Hepatocyte (in vitro differentiated cells): Measurements from ENCODE around the gene RPAIN. TPM values are rescaled to one million over a fixed set of nuclear protein-coding genes. Genes with fewer than 3 reads are reported as not detected.

ENCODE experiments used
- DNase-seq: peaks from one replicate; pipeline ENCODE4 v3.0.0-alpha.2; 2016; ENCODE audit warnings: low spot score
- H2AFZ ChIP-seq: fragments of 200-600 bp; sonication (generic); 2 replicates; pipeline ENCODE4 v1.6.0; 2016; ENCODE audit warnings: antibody characterized with exemption, mild to moderate bottlenecking
- H3K27ac ChIP-seq: fragments of 200-600 bp; sonication (generic); 2 replicates; pipeline ENCODE4 v1.5.1; 2016; ENCODE audit warnings: mild to moderate bottlenecking
- H3K27me3 ChIP-seq: fragments of 200-600 bp; sonication (generic); 2 replicates; pipeline ENCODE4 v1.6.1; 2016
- H3K36me3 ChIP-seq: fragments of 200-600 bp; sonication (generic); replicated peaks from 2 replicates; pipeline ENCODE4 v1.5.1; 2016; ENCODE audit warnings: low read depth; ENCODE audit not compliant: insufficient read depth
- H3K4me1 ChIP-seq: fragments of 200-600 bp; sonication (generic); 2 replicates; pipeline ENCODE4 v1.5.1; 2016; ENCODE audit warnings: mild to moderate bottlenecking, moderate library complexity; ENCODE audit not compliant: insufficient read depth
- H3K4me2 ChIP-seq: fragments of 200-600 bp; sonication (generic); 2 replicates; pipeline ENCODE4 v1.6.0; 2016
- H3K4me3 ChIP-seq: fragments of 200-600 bp; sonication (generic); 2 replicates; pipeline ENCODE4 v1.5.1; 2016; ENCODE audit warnings: mild to moderate bottlenecking
- H3K79me2 ChIP-seq: fragments of 200-600 bp; sonication (generic); 2 replicates; pipeline ENCODE4 v1.6.0; 2017; ENCODE audit warnings: mild to moderate bottlenecking
- H3K9me2 ChIP-seq: fragments of 200-600 bp; sonication (generic); replicated peaks from 2 replicates; pipeline ENCODE4 v1.6.0; 2017; ENCODE audit warnings: mild to moderate bottlenecking; ENCODE audit not compliant: insufficient read depth
- H3K9me3 ChIP-seq: fragments of 200-600 bp; sonication (generic); 2 replicates; pipeline ENCODE4 v1.5.1; 2016; ENCODE audit warnings: low read depth, mild to moderate bottlenecking
- H4K20me1 ChIP-seq: fragments of 200-600 bp; sonication (generic); 2 replicates; pipeline ENCODE4 v1.6.0; 2016; ENCODE audit warnings: mild to moderate bottlenecking; ENCODE audit not compliant: insufficient read depth, poor library complexity, severe bottlenecking
- EZH2 ChIP-seq: fragments of 200-600 bp; sonication (generic); IDR thresholded peaks from 2 replicates; pipeline ENCODE4 v1.6.1; 2016; ENCODE audit warnings: antibody characterized with exemption, mild to moderate bottlenecking, borderline replicate concordance
- EZH2phosphoT487 ChIP-seq: fragments of 200-600 bp; sonication (generic); IDR thresholded peaks from one replicate; pipeline ENCODE4 v1.6.1; 2018; ENCODE audit warnings: antibody characterized with exemption, mild to moderate bottlenecking, low read depth, moderate library complexity; ENCODE audit not compliant: unreplicated experiment, severe bottlenecking
- WGBS: methylation state at CpG from one replicate; pipeline ENCODE4 v1.1.6; 2016; ENCODE audit warnings: low lambda C conversion rate; ENCODE audit errors: missing lambda C conversion rate; 5-methylcytosine and 5-hydroxymethylcytosine counted together
- polyA plus RNA-seq: library from polyadenylated mRNA; unstranded; fragments of >200 nt; fragmentation: Nextera tagmentation; extraction: Ambion mirVana; gene quantifications from 2 replicates; pipeline ENCODE4 v1.2.1, GENCODE V29; 2016
- total RNA-seq: library from RNA; depleted of rRNA; stranded (reverse); fragments of >200 nt; gene quantifications from 2 replicates; pipeline ENCODE4 v1.2.3, GENCODE V29; 2014
- TF ChIP-seq, protein P1 (sequence below): fragments of 200-600 bp; sonication (generic); IDR thresholded peaks from 2 replicates; pipeline ENCODE4 v1.5.1; 2016; ENCODE audit warnings: antibody characterized with exemption, mild to moderate bottlenecking; ENCODE audit not compliant: poor library complexity

The RPAIN gene
- total and polyA plus RNA-seq, 2 experiments from 2014 or later: 51.6 to 57.6 TPM

DNA sequence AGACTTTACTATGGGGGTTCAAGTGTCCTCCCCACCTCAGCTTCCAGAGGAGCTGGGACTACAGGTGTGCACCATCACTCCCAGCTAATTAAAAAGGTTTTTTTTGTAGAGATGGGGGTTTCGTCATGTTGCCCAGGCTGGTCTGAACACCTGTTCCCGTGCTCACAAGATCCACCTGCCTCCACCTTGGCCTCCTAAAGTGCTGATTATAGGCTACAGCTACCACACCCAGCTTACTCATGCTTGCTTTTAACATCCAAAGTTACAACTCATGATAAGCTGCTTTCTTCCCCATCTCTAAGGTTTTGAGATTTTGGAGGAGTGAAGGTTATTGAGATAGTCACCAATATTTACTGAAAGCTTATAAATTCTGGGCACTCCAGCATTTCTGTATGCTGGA is 3.1 kb upstream of the RPAIN start:
- H3K36me3 ChIP-seq: peaks cover 3% of the 10 kb centered on the region
- H3K27ac ChIP-seq: peak overlapping the region; percentile 97
- no peak overlapping the region for H2AFZ ChIP-seq
- 78% methylated on average over 2 of the region's 2 CpGs for WGBS
- no peaks in the 10 kb centered on the region for H4K20me1 ChIP-seq
- peaks cover 73% of the 10 kb centered on the region for H3K79me2 ChIP-seq
- H3K4me3 ChIP-seq: no peak overlapping the region
- no peaks in the 10 kb centered on the region for H3K9me3 ChIP-seq
- H3K4me2 ChIP-seq: peak overlapping the region; percentile 74
- H3K4me1 ChIP-seq: peaks cover 28% of the 10 kb centered on the region
- no peak for TF ChIP-seq EZH2
- TF ChIP-seq, protein P1, sequence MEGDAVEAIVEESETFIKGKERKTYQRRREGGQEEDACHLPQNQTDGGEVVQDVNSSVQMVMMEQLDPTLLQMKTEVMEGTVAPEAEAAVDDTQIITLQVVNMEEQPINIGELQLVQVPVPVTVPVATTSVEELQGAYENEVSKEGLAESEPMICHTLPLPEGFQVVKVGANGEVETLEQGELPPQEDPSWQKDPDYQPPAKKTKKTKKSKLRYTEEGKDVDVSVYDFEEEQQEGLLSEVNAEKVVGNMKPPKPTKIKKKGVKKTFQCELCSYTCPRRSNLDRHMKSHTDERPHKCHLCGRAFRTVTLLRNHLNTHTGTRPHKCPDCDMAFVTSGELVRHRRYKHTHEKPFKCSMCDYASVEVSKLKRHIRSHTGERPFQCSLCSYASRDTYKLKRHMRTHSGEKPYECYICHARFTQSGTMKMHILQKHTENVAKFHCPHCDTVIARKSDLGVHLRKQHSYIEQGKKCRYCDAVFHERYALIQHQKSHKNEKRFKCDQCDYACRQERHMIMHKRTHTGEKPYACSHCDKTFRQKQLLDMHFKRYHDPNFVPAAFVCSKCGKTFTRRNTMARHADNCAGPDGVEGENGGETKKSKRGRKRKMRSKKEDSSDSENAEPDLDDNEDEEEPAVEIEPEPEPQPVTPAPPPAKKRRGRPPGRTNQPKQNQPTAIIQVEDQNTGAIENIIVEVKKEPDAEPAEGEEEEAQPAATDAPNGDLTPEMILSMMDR: no peak
- no peaks in the 10 kb centered on the region for H3K27me3 ChIP-seq
- DNase-seq: peak; percentile 28
- H3K9me2 ChIP-seq: no peaks in the 10 kb centered on the region

DNA sequence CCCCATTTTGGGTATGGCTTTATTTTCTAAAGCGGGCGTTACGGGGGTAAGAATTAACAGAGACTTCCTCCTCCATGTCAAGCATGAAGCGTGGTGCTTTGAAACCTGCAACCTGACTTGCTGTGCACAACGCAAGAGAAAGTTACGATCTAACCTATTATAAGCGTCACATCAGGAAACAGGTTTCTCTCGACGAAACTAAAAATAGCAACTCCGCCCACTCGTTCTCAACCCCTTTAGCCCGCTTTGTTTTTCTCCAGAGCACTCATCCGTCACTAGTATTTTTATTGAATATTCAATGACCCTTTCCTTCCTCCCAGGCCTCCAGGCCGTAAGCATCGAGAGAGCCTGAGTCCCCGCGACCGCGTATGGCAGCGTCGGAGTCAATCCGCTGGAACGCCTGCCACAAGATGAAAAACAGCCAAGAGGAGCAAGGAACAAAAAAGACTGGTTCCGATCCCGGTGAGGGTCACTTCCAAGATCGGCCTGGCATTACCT is 1.1 kb upstream of the RPAIN start:
- under 1% methylated on average over 26 of the region's 26 CpGs for WGBS
- Histone ChIP-seq H3K4me1 (peaks cover 23% of the 10 kb centered on the region), H3K9me3 (no peaks in the 10 kb centered on the region), H2AFZ (peak overlapping the region; percentile 45), H3K79me2 (peaks cover 75% of the 10 kb centered on the region), H3K27ac (peak overlapping the region; percentile 97), H3K4me3 (peak overlapping the region; percentile 59), H3K9me2 (no peaks in the 10 kb centered on the region), H3K36me3 (no peaks in the 10 kb centered on the region), H3K4me2 (peak overlapping the region; percentile 74), H3K27me3 (no peaks in the 10 kb centered on the region), H4K20me1 (no peaks in the 10 kb centered on the region)
- peak; percentile 78 for DNase-seq
- TF ChIP-seq EZH2phosphoT487 (no peak), EZH2 (no peak)
- TF ChIP-seq, protein P1: no peak

GRCh38 chr17:5419356-5419958 is 525 bp upstream of the RPAIN start, which contains the start of gene NUP88:
TSS of gene NUP88 (minus strand) at chr17:5419662. CDS start at chr17:5419650, 12 bp downstream.
- Histone ChIP-seq H3K27me3 (no peaks in the 10 kb centered on the region), H3K27ac (peak within 1 kb of the TSS; percentile 97), H3K4me2 (peak within 1 kb of the TSS; percentile 90), H3K36me3 (no peaks in the 10 kb centered on the region), H2AFZ (peak within 1 kb of the TSS; percentile 45), H3K9me3 (no peaks in the 10 kb centered on the region), H3K4me1 (peaks cover 23% of the 10 kb centered on the region), H3K9me2 (no peaks in the 10 kb centered on the region), H4K20me1 (no peaks in the 10 kb centered on the region), H3K4me3 (peak within 1 kb of the TSS; percentile 59), H3K79me2 (peaks cover 81% of the 10 kb centered on the region)
- TF ChIP-seq EZH2 (no peak), EZH2phosphoT487 (no peak)
- TF ChIP-seq, protein P1: no peak
- DNase-seq: peak; percentile 98
- WGBS: under 1% methylated on average over 49 of the region's 49 CpGs
